Glutamatergic neuron (in vitro differentiated cells): ENCODE measurements around the gene FGF5. TPM values are rescaled to one million over a fixed set of nuclear protein-coding genes. Genes with fewer than 3 reads are reported as not detected.

Experiments used
- DNase-seq: peaks from one replicate; pipeline ENCODE4 v3.0.0; 2022
- H3K27ac Mint-ChIP-seq: one replicate; pipeline ENCODE4 v1.8.0; 2020; ENCODE audit warnings: mild to moderate bottlenecking, mixed read lengths, inconsistent platforms; ENCODE audit not compliant: unreplicated experiment
- H3K27me3 Mint-ChIP-seq: one replicate; pipeline ENCODE4 v1.8.0; 2020; ENCODE audit warnings: mild to moderate bottlenecking, moderate library complexity, mixed read lengths, inconsistent platforms; ENCODE audit not compliant: unreplicated experiment
- H3K36me3 Mint-ChIP-seq: one replicate; pipeline ENCODE4 v1.8.0; 2020; ENCODE audit warnings: mild to moderate bottlenecking, mixed read lengths, inconsistent platforms; ENCODE audit not compliant: unreplicated experiment
- H3K4me1 Mint-ChIP-seq: one replicate; pipeline ENCODE4 v1.8.0; 2020; ENCODE audit warnings: mild to moderate bottlenecking, low read depth, mixed read lengths, inconsistent platforms; ENCODE audit not compliant: unreplicated experiment
- H3K4me3 Mint-ChIP-seq: one replicate; pipeline ENCODE4 v1.8.0; 2020; ENCODE audit warnings: mild to moderate bottlenecking, mixed read lengths, inconsistent platforms; ENCODE audit not compliant: unreplicated experiment
- H3K9me3 Mint-ChIP-seq: one replicate; pipeline ENCODE4 v1.8.0; 2020; ENCODE audit warnings: mild to moderate bottlenecking, moderate library complexity, mixed read lengths, inconsistent platforms; ENCODE audit not compliant: unreplicated experiment
- CTCF ChIP-seq: fragments of 200-600 bp; sonication (generic); IDR thresholded peaks from one replicate; pipeline ENCODE4 v1.5.0; 2021; ENCODE audit not compliant: partially characterized antibody, unreplicated experiment
- total RNA-seq: library from RNA; stranded (reverse); fragmentation: NEBNext Ultra II Directional; extraction: Animal tissue kit (Norgen Biotek cat#: 25700); gene quantifications from one replicate; pipeline ENCODE4 v1.2.1, GENCODE V29; 2021; ENCODE audit not compliant: unreplicated experiment

Gene FGF5
- total RNA-seq, 1 donor from 2014 or later, result not detected

- no peak for DNase-seq
- Mint-ChIP-seq H3K27ac (no peak overlapping the region), H3K9me3 (no peaks in the 10 kb centered on the region), H3K4me1 (peaks cover 3% of the 10 kb centered on the region), H3K4me3 (no peak overlapping the region), H3K27me3 (no peaks in the 10 kb centered on the region), H3K36me3 (no peaks in the 10 kb centered on the region)
- no peak for TF ChIP-seq CTCF
Measured at GRCh38 chr4:80252953-80253352, 13.5 kb upstream of the FGF5 start.

- no peaks in the 10 kb centered on the region for H3K9me3 Mint-ChIP-seq
- TF ChIP-seq CTCF, result no peak
- no peak overlapping the region for H3K4me3 Mint-ChIP-seq
- no peak for DNase-seq
- H3K27ac Mint-ChIP-seq, result no peak overlapping the region
- no peaks in the 10 kb centered on the region for H3K27me3 Mint-ChIP-seq
- H3K4me1 Mint-ChIP-seq, result peaks cover 5% of the 10 kb centered on the region
- H3K36me3 Mint-ChIP-seq, result no peaks in the 10 kb centered on the region
Measured at GRCh38 chr4:80253510-80253909, 13.0 kb upstream of the FGF5 start.

GRCh38 chr4:80254114-80254513, 12.3 kb upstream of the FGF5 start:
- Mint-ChIP-seq H3K27ac (no peak overlapping the region), H3K9me3 (no peaks in the 10 kb centered on the region), H3K4me1 (peaks cover 9% of the 10 kb centered on the region), H3K27me3 (no peaks in the 10 kb centered on the region), H3K36me3 (no peaks in the 10 kb centered on the region), H3K4me3 (no peak overlapping the region)
- DNase-seq, result no peak
- TF ChIP-seq CTCF, result no peak

- no peak for DNase-seq
- no peak overlapping the region for H3K4me3 Mint-ChIP-seq
- H3K27ac Mint-ChIP-seq, result no peak overlapping the region
- peaks cover 12% of the 10 kb centered on the region for H3K4me1 Mint-ChIP-seq
- no peak for TF ChIP-seq CTCF
- H3K9me3 Mint-ChIP-seq, result no peaks in the 10 kb centered on the region
- H3K36me3 Mint-ChIP-seq, result no peaks in the 10 kb centered on the region
- no peaks in the 10 kb centered on the region for H3K27me3 Mint-ChIP-seq
Measured at GRCh38 chr4:80255329-80256095, 11.0 kb upstream of the FGF5 start.

GRCh38 chr4:80257851-80258250, 8.6 kb upstream of the FGF5 start:
- Mint-ChIP-seq H3K4me3 (no peak overlapping the region), H3K27ac (no peak overlapping the region), H3K36me3 (no peaks in the 10 kb centered on the region), H3K4me1 (peaks cover 12% of the 10 kb centered on the region), H3K27me3 (peaks cover 5% of the 10 kb centered on the region), H3K9me3 (no peaks in the 10 kb centered on the region)
- TF ChIP-seq CTCF, result no peak
- DNase-seq, result no peak
